Measurements from ENCODE around the gene CDCP2.

CDCP2 gene

DNA sequence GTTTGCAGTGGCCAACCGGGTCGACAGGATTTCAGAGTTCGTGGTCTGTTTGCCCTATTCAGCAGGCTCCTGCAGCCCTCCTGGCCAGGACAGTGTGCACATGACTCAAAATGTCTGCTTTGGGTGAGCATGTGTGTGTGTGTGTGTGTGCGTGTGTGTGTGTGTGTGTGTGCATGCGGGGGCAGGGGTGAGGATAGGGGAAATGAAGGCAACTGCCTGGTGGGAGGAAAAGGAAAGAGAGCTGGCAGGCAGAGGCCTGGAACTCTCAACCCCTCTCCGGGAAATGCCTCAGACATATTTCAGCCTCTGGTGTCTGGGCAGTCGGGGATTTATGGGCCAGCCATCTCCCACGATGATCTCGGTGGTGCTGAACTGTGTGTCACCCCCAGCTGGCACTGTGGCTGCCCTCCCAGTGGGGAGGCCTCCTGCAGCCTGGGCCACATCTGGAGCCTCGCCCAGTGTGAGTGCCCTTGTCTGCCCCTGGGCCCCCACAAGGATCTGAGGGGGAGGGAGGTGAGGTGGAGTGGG lies 15.2 kb downstream of the CDCP2 start:
- Histone ChIP-seq H2AK5ac (ENCODE audit: low read length, severe bottlenecking) (no peak overlapping the region), H3K4me1 (ENCODE audit: control insufficient read depth, insufficient read depth, low read depth, low read length) (peaks cover 32% of the 10 kb centered on the region), H3K27me3 (ENCODE audit: control insufficient read depth in 1 of 2, insufficient read depth in 1 of 2, low read length in 2 of 2) (peaks cover 9 to 10% of the 10 kb centered on the region in 2 experiments), H3K14ac (ENCODE audit: low read length in 2 of 2) (peak overlapping the region in 1 of 2 experiments; percentile 53), H2BK15ac (ENCODE audit: low read depth, poor library complexity, severe bottlenecking) (no peak overlapping the region), H4K8ac (ENCODE audit: low read length) (peak overlapping the region; percentile 78), H3K9me3 (ENCODE audit: control insufficient read depth, low read length) (no peaks in the 10 kb centered on the region), H3K4me3 (ENCODE audit: insufficient read depth in 1 of 2, low read depth in 1 of 2, low read length in 2 of 2) (no peak overlapping the region), H2BK12ac (ENCODE audit: low read length in 2 of 2) (peak overlapping the region in 1 of 2 experiments; percentile 68), H3K79me1 (replicated peaks; ENCODE audit: low read length, poor library complexity, severe bottlenecking) (no peaks in the 10 kb centered on the region), H3K36me3 (ENCODE audit: control insufficient read depth in 1 of 2, insufficient read depth in 2 of 2, low read depth in 1 of 2, low read length in 2 of 2) (no peaks in the 10 kb centered on the region), H3K23ac (ENCODE audit: low read length in 2 of 2) (peak overlapping the region in 1 of 2 experiments; percentile 60), H2AFZ (ENCODE audit: low read depth, low read length) (no peak overlapping the region), H3K4me2 (ENCODE audit: low read length, poor library complexity, severe bottlenecking) (peak overlapping the region; percentile 28), H4K91ac (ENCODE audit: low read length) (peak overlapping the region; percentile 64), H3K18ac (ENCODE audit: low read depth in 1 of 2, low read length in 2 of 2) (peak overlapping the region; percentile 69 to 93), H3K27ac (ENCODE audit: low read length, poor library complexity, severe bottlenecking) (peak overlapping the region; percentile 90), H3K4ac (ENCODE audit: low read depth in 1 of 2, low read length in 2 of 2) (peak overlapping the region in 1 of 2 experiments; percentile 26), H2BK5ac (ENCODE audit: low read depth, low read length, poor library complexity, severe bottlenecking) (peak overlapping the region; percentile 57), H2BK120ac (ENCODE audit: low read depth, low read length) (no peak overlapping the region), H3K9ac (ENCODE audit: low read length) (no peak overlapping the region)
- WGBS: 29% methylated on average over 10 of the region's 10 CpGs
- peak; percentile 72 for DNase-seq

DNA sequence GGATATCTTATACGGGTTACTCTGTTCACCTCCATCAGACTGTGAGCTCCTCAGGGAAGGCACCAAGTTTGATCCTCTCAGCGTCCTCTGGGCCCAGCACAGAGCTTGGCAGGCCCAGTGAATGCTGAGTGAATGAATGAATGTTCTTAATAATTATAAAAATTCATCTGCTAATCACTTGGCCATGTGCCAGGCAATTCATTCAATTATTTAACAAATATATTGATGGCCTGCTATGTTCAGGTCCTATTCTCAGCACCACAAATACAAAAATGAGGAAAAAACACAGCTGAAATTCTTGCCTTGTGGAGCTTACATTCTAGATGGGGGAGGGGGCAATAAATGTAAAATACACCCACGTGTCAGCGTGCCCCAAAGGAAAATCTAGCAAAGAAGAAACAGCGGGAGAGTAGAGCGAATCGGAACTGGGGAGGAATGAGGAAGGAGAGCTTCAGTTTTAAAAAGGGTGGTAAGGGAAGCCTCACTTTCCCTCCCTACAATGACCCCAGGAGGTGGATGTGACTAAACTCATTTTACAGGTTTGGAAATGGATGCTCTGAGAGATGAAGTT lies 15.8 kb downstream of the CDCP2 start:
- H3K9ac ChIP-seq (ENCODE audit: low read length): no peak overlapping the region
- H3K36me3 ChIP-seq (ENCODE audit: control insufficient read depth in 1 of 2, insufficient read depth in 2 of 2, low read depth in 1 of 2, low read length in 2 of 2): no peaks in the 10 kb centered on the region
- H4K8ac ChIP-seq (ENCODE audit: low read length): no peak overlapping the region
- no peak overlapping the region for H2AFZ ChIP-seq (ENCODE audit: low read depth, low read length)
- H3K27ac ChIP-seq (ENCODE audit: low read length, poor library complexity, severe bottlenecking): peak overlapping the region; percentile 90
- H3K4me3 ChIP-seq (ENCODE audit: insufficient read depth in 1 of 2, low read depth in 1 of 2, low read length in 2 of 2): no peak overlapping the region
- peak overlapping the region; percentile 100 for H2AK5ac ChIP-seq (ENCODE audit: low read length, severe bottlenecking)
- no peak for DNase-seq
- 69% methylated on average over 4 of the region's 7 CpGs for WGBS
- peak overlapping the region; percentile 73 for H4K91ac ChIP-seq (ENCODE audit: low read length)
- peak overlapping the region; percentile 40 to 86 for H3K18ac ChIP-seq (ENCODE audit: low read depth in 1 of 2, low read length in 2 of 2)
- no peak overlapping the region for H2BK120ac ChIP-seq (ENCODE audit: low read depth, low read length)
- peak overlapping the region in 1 of 2 experiments; percentile 47 for H2BK12ac ChIP-seq (ENCODE audit: low read length in 2 of 2)
- H3K4ac ChIP-seq (ENCODE audit: low read depth in 1 of 2, low read length in 2 of 2): peak overlapping the region; percentile 52 to 79
- H3K14ac ChIP-seq (ENCODE audit: low read length in 2 of 2): no peak overlapping the region
- peak overlapping the region; percentile 57 for H2BK5ac ChIP-seq (ENCODE audit: low read depth, low read length, poor library complexity, severe bottlenecking)
- no peak overlapping the region for H3K23ac ChIP-seq (ENCODE audit: low read length in 2 of 2)
- no peaks in the 10 kb centered on the region for H3K9me3 ChIP-seq (ENCODE audit: control insufficient read depth, low read length)
- H3K4me2 ChIP-seq (ENCODE audit: low read length, poor library complexity, severe bottlenecking): peak overlapping the region; percentile 7
- H2BK15ac ChIP-seq (ENCODE audit: low read depth, poor library complexity, severe bottlenecking): no peak overlapping the region
- H3K4me1 ChIP-seq (ENCODE audit: control insufficient read depth, insufficient read depth, low read depth, low read length): peaks cover 32% of the 10 kb centered on the region
- H3K27me3 ChIP-seq (ENCODE audit: control insufficient read depth in 1 of 2, insufficient read depth in 1 of 2, low read length in 2 of 2): peaks cover 9 to 10% of the 10 kb centered on the region in 2 experiments
- no peaks in the 10 kb centered on the region for H3K79me1 ChIP-seq (replicated peaks; ENCODE audit: low read length, poor library complexity, severe bottlenecking)

DNA sequence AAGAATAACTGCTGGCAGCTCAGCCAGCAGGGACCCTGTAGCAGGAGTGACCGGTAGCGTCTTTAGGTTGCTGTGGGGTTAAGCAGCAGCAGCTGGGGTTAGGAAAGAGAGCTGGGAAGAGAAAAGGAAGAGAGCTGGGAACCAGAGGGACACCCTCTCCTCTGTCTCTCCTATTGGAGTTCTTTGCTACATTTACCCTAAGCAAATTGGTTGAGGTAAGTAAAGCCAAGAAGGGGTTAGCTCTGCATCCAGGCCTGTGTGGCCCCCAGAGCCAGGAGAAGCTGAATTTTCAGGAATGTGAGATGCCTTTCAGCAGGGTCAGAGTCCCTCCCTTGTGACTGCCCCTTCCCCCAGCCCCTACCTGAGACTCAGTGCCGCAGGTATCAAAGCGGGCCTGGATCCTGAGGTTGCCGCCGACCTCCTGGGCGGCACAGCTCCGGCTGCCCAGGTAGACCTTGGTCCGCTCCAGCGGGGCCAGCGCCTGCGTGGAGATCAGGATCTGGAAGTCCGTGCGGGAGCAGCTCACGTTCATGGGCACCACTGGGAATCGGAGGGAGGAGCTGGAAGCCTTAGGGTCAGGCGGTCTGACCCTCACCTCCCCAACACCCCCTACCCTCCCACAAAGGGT lies 16.4 kb downstream of the CDCP2 start:
- Histone ChIP-seq H3K27me3 (ENCODE audit: control insufficient read depth in 1 of 2, insufficient read depth in 1 of 2, low read length in 2 of 2) (peaks cover 3 to 14% of the 10 kb centered on the region in 2 experiments), H2AFZ (ENCODE audit: low read depth, low read length) (no peak overlapping the region), H2BK15ac (ENCODE audit: low read depth, poor library complexity, severe bottlenecking) (no peak overlapping the region), H2BK12ac (ENCODE audit: low read length in 2 of 2) (peak overlapping the region; percentile 51 to 88), H4K91ac (ENCODE audit: low read length) (peak overlapping the region; percentile 73), H3K4ac (ENCODE audit: low read depth in 1 of 2, low read length in 2 of 2) (peak overlapping the region; percentile 79 to 83), H3K36me3 (ENCODE audit: control insufficient read depth in 1 of 2, insufficient read depth in 2 of 2, low read depth in 1 of 2, low read length in 2 of 2) (no peaks in the 10 kb centered on the region), H3K14ac (ENCODE audit: low read length in 2 of 2) (peak overlapping the region in 1 of 2 experiments; percentile 49), H2BK120ac (ENCODE audit: low read depth, low read length) (peak overlapping the region; percentile 29), H2BK5ac (ENCODE audit: low read depth, low read length, poor library complexity, severe bottlenecking) (peak overlapping the region; percentile 57), H4K8ac (ENCODE audit: low read length) (peak overlapping the region; percentile 74), H3K9me3 (ENCODE audit: control insufficient read depth, low read length) (no peaks in the 10 kb centered on the region), H3K79me1 (replicated peaks; ENCODE audit: low read length, poor library complexity, severe bottlenecking) (no peaks in the 10 kb centered on the region), H3K4me1 (ENCODE audit: control insufficient read depth, insufficient read depth, low read depth, low read length) (peaks cover 32% of the 10 kb centered on the region), H3K27ac (ENCODE audit: low read length, poor library complexity, severe bottlenecking) (peak overlapping the region; percentile 90), H3K9ac (ENCODE audit: low read length) (no peak overlapping the region), H3K18ac (ENCODE audit: low read depth in 1 of 2, low read length in 2 of 2) (peak overlapping the region; percentile 60 to 86), H3K4me3 (ENCODE audit: insufficient read depth in 1 of 2, low read depth in 1 of 2, low read length in 2 of 2) (no peak overlapping the region), H3K23ac (ENCODE audit: low read length in 2 of 2) (peak overlapping the region in 1 of 2 experiments; percentile 51), H3K4me2 (ENCODE audit: low read length, poor library complexity, severe bottlenecking) (no peak overlapping the region), H2AK5ac (ENCODE audit: low read length, severe bottlenecking) (peak overlapping the region; percentile 100)
- DNase-seq: peak; percentile 12
- WGBS: 83% methylated on average over 8 of the region's 17 CpGs

DNA sequence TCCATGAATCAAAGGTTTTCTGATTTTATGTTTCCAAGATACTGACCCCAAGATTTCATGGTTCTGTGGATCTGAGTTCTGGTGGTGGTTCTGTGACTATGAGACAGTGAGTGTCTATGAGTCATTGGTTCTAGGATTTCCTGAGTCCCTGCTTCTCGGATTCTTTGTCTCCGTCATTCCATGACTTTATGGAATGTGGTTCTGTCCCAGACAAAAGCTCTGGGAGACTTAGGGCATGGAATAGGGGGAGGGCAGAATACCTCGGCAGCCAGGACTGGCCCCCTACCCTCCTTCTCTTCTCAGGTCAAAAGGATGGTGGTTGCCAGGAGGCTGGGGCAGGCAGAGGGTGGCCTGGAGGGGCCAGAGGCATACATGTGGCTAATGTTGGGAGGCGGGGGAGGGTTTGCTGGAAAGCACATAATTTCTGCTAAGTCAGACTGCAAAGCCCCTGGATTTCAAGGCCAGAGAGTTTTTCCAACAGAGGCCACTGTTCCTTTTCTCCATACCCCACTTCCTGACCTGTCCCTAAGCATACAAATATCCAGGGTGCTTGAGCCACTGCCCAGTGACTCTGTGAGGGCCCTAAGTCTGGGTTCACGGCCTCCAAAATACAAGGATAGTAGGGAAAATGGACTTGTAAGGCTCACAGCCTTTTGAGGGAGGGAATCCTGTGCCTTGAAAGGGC lies 17.2 kb downstream of the CDCP2 start:
- H3K4me1 ChIP-seq (ENCODE audit: control insufficient read depth, insufficient read depth, low read depth, low read length): peaks cover 32% of the 10 kb centered on the region
- peak; percentile 79 for DNase-seq
- 48% methylated on average over 5 of the region's 5 CpGs for WGBS

More for the DNA sequence above, 17.2 kb downstream of the CDCP2 start:
- peaks cover 4 to 18% of the 10 kb centered on the region in 2 experiments for H3K27me3 ChIP-seq (ENCODE audit: control insufficient read depth in 1 of 2, insufficient read depth in 1 of 2, low read length in 2 of 2)
- H3K9me3 ChIP-seq (ENCODE audit: control insufficient read depth, low read length): no peaks in the 10 kb centered on the region
- no peaks in the 10 kb centered on the region for H3K36me3 ChIP-seq (ENCODE audit: control insufficient read depth in 1 of 2, insufficient read depth in 2 of 2, low read depth in 1 of 2, low read length in 2 of 2)
- peak overlapping the region; percentile 64 for H4K91ac ChIP-seq (ENCODE audit: low read length)
- H2BK12ac ChIP-seq (ENCODE audit: low read length in 2 of 2): peak overlapping the region in 1 of 2 experiments; percentile 17
- no peak overlapping the region for H3K4me3 ChIP-seq (ENCODE audit: insufficient read depth in 1 of 2, low read depth in 1 of 2, low read length in 2 of 2)
- peak overlapping the region; percentile 63 for H2BK15ac ChIP-seq (ENCODE audit: low read depth, poor library complexity, severe bottlenecking)
- H4K8ac ChIP-seq (ENCODE audit: low read length): peak overlapping the region; percentile 77
- H3K27ac ChIP-seq (ENCODE audit: low read length, poor library complexity, severe bottlenecking): peak overlapping the region; percentile 90
- peak overlapping the region in 1 of 2 experiments; percentile 83 for H3K14ac ChIP-seq (ENCODE audit: low read length in 2 of 2)
- peak overlapping the region; percentile 100 for H2AK5ac ChIP-seq (ENCODE audit: low read length, severe bottlenecking)
- peak overlapping the region; percentile 57 for H2BK5ac ChIP-seq (ENCODE audit: low read depth, low read length, poor library complexity, severe bottlenecking)
- H3K18ac ChIP-seq (ENCODE audit: low read depth in 1 of 2, low read length in 2 of 2): peak overlapping the region; percentile 60 to 63
- peak overlapping the region; percentile 51 to 83 for H3K4ac ChIP-seq (ENCODE audit: low read depth in 1 of 2, low read length in 2 of 2)
- H2AFZ ChIP-seq (ENCODE audit: low read depth, low read length): peak overlapping the region; percentile 47
- H3K23ac ChIP-seq (ENCODE audit: low read length in 2 of 2): no peak overlapping the region
- H3K4me2 ChIP-seq (ENCODE audit: low read length, poor library complexity, severe bottlenecking): no peak overlapping the region
- H3K9ac ChIP-seq (ENCODE audit: low read length): no peak overlapping the region
- no peaks in the 10 kb centered on the region for H3K79me1 ChIP-seq (replicated peaks; ENCODE audit: low read length, poor library complexity, severe bottlenecking)
- H2BK120ac ChIP-seq (ENCODE audit: low read depth, low read length): no peak overlapping the region
